ENCODE results near the gene HSPA5.
"Not testable (repeated sequence)": the region's sequence is repeated elsewhere in the genome, so short reads cannot be mapped to it uniquely, and the experiment has no call there.

Gene HSPA5

GRCh38 chr9:125241000-125241862, at the start of gene HSPA5:
HSPA5 (minus strand) TSS chr9:125241343; CDS start chr9:125241126, 217 bp downstream.
- Histone ChIP-seq H3K4me3 (replicated peaks; ENCODE audit: low read depth, low read length) (peak within 1 kb of the TSS; percentile 99), H3K27me3 (replicated peaks; ENCODE audit: control insufficient read depth, insufficient read depth, low read length) (no peaks in the 10 kb centered on the region), H3K36me3 (ENCODE audit: control insufficient read depth, insufficient read depth, low read length) (peaks cover 13% of the 10 kb centered on the region)
- no peak for TF ChIP-seq CTCF (IDR thresholded peaks at IDR 0.05; ENCODE audit: insufficient read depth, low read length, poor library complexity, severe bottlenecking)
- DNase-seq (ENCODE audit: extremely low read depth, insufficient read length), result peak; percentile 97

GRCh38 chr9:125286935-125287433, 45.8 kb upstream of the HSPA5 start:
- H3K36me3 ChIP-seq (ENCODE audit: control insufficient read depth, insufficient read depth, low read length); H3K4me3 ChIP-seq (replicated peaks; ENCODE audit: low read depth, low read length); H3K27me3 ChIP-seq (replicated peaks; ENCODE audit: control insufficient read depth, insufficient read depth, low read length); DNase-seq (ENCODE audit: extremely low read depth, insufficient read length): not testable (repeated sequence)

DNA sequence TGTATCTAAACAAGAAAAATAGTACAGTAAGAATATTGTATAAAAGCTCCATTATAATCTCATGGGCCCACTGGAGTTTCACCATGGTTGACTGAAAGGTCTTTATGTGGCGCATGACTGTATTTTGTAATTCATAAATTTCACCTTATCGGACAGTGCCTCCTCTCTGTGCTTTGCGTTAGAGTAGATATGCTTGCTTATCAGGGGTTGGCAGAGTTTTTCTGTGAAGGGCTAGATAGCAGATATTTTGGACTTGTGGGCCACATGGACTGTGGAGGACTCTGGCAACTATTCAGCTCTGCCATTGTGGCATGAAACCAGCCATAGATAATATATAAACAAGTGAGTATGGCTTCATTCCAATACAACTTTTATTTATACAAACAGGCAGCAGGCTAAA, 43.7 kb upstream of the HSPA5 start:
- Histone ChIP-seq H3K36me3 (ENCODE audit: control insufficient read depth, insufficient read depth, low read length) (no peaks in the 10 kb centered on the region; the same call in 1 of the 2 replicates), H3K27me3 (replicated peaks; ENCODE audit: control insufficient read depth, insufficient read depth, low read length) (no peaks in the 10 kb centered on the region), H3K4me3 (replicated peaks; ENCODE audit: low read depth, low read length) (no peak overlapping the region)
- TF ChIP-seq CTCF (IDR thresholded peaks at IDR 0.05; ENCODE audit: insufficient read depth, low read length, poor library complexity, severe bottlenecking), result no peak
- no peak for DNase-seq (ENCODE audit: extremely low read depth, insufficient read length)

DNA sequence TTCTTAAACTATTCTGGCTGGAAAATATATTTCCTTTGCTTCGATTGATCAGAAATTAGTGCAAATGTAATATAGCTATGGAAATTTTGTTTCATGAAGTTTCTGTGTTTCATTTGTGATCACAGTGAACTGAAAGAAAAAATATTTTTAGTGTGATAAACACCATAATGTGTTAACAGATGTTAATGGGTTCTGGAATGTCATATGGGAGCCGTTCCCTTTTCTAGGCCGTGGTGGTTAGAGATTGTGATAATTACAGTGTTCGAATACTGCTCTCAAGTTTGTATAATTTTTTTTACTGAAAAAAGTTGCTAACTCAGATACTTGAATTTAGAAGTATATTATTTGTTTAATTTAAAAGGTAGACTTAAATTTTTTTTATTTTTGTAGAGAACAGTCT, 39.8 kb upstream of the HSPA5 start:
- H3K36me3 ChIP-seq (ENCODE audit: control insufficient read depth, insufficient read depth, low read length), result no peaks in the 10 kb centered on the region; the same call in 1 of the 2 replicates
- H3K27me3 ChIP-seq (replicated peaks; ENCODE audit: control insufficient read depth, insufficient read depth, low read length), result no peaks in the 10 kb centered on the region
- H3K4me3 ChIP-seq (replicated peaks; ENCODE audit: low read depth, low read length), result no peak overlapping the region
- TF ChIP-seq CTCF (IDR thresholded peaks at IDR 0.05; ENCODE audit: insufficient read depth, low read length, poor library complexity, severe bottlenecking), result no peak
- no peak for DNase-seq (ENCODE audit: extremely low read depth, insufficient read length)

- no peak for DNase-seq (ENCODE audit: extremely low read depth, insufficient read length)
- TF ChIP-seq CTCF (IDR thresholded peaks at IDR 0.05; ENCODE audit: insufficient read depth, low read length, poor library complexity, severe bottlenecking), result no peak
- Histone ChIP-seq H3K36me3 (ENCODE audit: control insufficient read depth, insufficient read depth, low read length) (no peaks in the 10 kb centered on the region), H3K4me3 (replicated peaks; ENCODE audit: low read depth, low read length) (no peak overlapping the region), H3K27me3 (replicated peaks; ENCODE audit: control insufficient read depth, insufficient read depth, low read length) (no peaks in the 10 kb centered on the region)
Observed at GRCh38 chr9:125277411-125277810, 36.3 kb upstream of the HSPA5 start.

DNA sequence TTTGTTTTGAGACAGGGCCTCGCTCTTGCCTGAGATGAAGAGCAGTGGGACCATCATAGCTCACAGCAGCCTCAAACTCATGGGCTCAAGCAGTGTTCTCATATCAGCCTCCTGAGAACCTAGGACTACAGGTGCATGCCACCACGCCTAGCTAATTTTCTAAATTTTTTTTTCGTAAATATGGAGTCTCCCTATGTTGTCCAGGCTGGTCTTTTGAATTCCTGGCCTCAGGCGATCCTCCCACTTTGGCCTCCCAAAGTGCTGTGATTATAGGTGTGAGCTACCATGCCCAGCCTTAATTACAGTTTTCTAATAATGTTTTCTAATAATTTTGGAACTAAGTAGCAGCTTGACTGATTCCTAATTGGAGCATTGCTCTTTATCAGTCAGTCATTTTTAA, 35.6 kb upstream of the HSPA5 start:
- no peak overlapping the region for H3K4me3 ChIP-seq (replicated peaks; ENCODE audit: low read depth, low read length)
- no peaks in the 10 kb centered on the region for H3K36me3 ChIP-seq (ENCODE audit: control insufficient read depth, insufficient read depth, low read length)
- TF ChIP-seq CTCF (IDR thresholded peaks at IDR 0.05; ENCODE audit: insufficient read depth, low read length, poor library complexity, severe bottlenecking), result no peak
- DNase-seq (ENCODE audit: extremely low read depth, insufficient read length), result no peak
- no peaks in the 10 kb centered on the region for H3K27me3 ChIP-seq (replicated peaks; ENCODE audit: control insufficient read depth, insufficient read depth, low read length)
